ENCODE data around the gene CASZ1.

GRCh38 chr1:10755970-10756521 is 40.4 kb downstream of the CASZ1 start:
- TF ChIP-seq POLR2AphosphoS5 (IDR thresholded peaks at IDR 0.05; ENCODE audit: low read depth, low read length) (no peak), TAF1 (IDR thresholded peaks at IDR 0.05; ENCODE audit: low read depth, low read length) (no peak), POLR2A (IDR thresholded peaks at IDR 0.05; ENCODE audit: low read depth, low read length) (no peak), POU2F2 (IDR thresholded peaks at IDR 0.05; ENCODE audit: low read depth, low read length) (no peak)
